Nephron (organoid): ENCODE measurements around the gene SLC25A40.

ENCODE experiments used
- H3K27ac Mint-ChIP-seq, 3 experiments: 2 replicates each; pipeline ENCODE4 v1.8.0; 2020; ENCODE audit warnings: mixed read lengths in 3 of 3, mild to moderate bottlenecking in 2 of 3, moderate library complexity in 1 of 3
- H3K27me3 Mint-ChIP-seq: 2 replicates; pipeline ENCODE4 v1.8.0; 2021; ENCODE audit warnings: low read depth, mild to moderate bottlenecking, moderate library complexity, mixed read lengths
- H3K36me3 Mint-ChIP-seq: 2 replicates; pipeline ENCODE4 v1.8.0; 2020; ENCODE audit warnings: low read depth, mixed read lengths
- H3K4me1 Mint-ChIP-seq: 2 replicates; pipeline ENCODE4 v1.8.0; 2020; ENCODE audit warnings: mixed read lengths
- H3K4me3 Mint-ChIP-seq, 3 experiments: 2 replicates each; pipeline ENCODE4 v1.8.0; 2020; ENCODE audit warnings: mild to moderate bottlenecking in 3 of 3, mixed read lengths in 3 of 3, moderate library complexity in 2 of 3
- H3K9me3 Mint-ChIP-seq: 2 replicates; pipeline ENCODE4 v1.8.0; 2020; ENCODE audit warnings: mixed read lengths
- TF ChIP-seq, protein P1 (sequence below), 3 experiments: fragments of 200-600 bp; sonication (generic); IDR thresholded peaks; one replicate each; pipeline ENCODE4 v1.5.0; 2021; ENCODE audit warnings: antibody characterized with exemption in 3 of 3; ENCODE audit not compliant: unreplicated experiment in 3 of 3

SLC25A40 gene

DNA sequence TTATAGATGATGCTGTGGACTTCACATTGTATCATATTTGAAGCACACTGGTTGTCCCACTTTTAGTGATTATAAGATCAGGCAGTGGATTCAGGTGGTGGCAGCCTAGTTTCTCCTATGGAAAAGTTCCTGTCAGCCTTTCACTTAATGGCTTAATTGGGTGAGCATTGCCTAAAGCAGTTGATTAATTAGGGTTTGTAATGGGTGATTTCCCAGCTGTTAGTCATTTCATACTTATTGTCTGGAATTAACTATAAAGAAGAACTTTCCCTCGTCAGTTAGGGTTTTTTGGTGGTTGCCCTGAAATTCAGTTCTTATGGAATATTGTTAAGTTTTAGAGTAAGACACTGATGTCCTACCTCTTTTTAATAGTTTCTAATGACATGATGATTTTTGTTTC is 78.8 kb downstream of the SLC25A40 start:
- Mint-ChIP-seq H3K36me3 (no peaks in the 10 kb centered on the region), H3K27me3 (no peaks in the 10 kb centered on the region), H3K4me1 (no peaks in the 10 kb centered on the region), H3K4me3 (no peak overlapping the region), H3K9me3 (peaks cover 12% of the 10 kb centered on the region), H3K27ac (no peak overlapping the region)
- TF ChIP-seq, protein P1, sequence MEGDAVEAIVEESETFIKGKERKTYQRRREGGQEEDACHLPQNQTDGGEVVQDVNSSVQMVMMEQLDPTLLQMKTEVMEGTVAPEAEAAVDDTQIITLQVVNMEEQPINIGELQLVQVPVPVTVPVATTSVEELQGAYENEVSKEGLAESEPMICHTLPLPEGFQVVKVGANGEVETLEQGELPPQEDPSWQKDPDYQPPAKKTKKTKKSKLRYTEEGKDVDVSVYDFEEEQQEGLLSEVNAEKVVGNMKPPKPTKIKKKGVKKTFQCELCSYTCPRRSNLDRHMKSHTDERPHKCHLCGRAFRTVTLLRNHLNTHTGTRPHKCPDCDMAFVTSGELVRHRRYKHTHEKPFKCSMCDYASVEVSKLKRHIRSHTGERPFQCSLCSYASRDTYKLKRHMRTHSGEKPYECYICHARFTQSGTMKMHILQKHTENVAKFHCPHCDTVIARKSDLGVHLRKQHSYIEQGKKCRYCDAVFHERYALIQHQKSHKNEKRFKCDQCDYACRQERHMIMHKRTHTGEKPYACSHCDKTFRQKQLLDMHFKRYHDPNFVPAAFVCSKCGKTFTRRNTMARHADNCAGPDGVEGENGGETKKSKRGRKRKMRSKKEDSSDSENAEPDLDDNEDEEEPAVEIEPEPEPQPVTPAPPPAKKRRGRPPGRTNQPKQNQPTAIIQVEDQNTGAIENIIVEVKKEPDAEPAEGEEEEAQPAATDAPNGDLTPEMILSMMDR (IDR thresholded peaks at IDR 0.05; ENCODE audit: unreplicated experiment in 3 of 3) = no peak

DNA sequence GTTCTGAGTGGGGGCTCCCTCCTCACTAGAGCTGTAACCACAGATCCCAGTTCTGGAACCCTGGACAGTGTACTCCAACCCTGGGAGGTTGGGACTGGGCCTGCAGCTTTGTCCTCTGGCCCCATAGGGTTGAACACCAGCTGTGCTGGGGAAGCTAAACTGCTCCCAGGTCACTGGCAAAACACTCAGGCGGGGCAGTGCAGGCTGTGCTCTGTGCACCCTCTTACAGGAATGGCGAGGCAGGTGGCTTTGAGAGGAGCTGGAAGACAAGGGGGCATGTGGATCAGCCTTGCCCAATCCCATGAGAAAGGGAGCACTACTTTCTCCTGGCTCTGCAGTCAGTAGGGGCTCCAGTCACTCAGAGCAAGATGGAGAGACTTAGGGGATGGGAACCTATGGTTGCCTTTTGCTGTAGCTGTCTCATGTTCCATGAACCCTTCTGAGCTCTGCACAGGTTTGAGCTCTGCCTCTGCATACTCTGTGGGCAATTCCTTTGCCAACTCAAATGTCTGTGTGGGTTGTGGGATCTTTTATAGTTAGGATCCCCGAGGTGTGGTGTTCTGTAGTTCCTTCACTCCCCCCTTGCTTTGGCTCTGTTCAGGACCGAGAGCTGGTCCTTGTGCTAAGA is 90.7 kb downstream of the SLC25A40 start:
- Mint-ChIP-seq H3K36me3 (no peaks in the 10 kb centered on the region), H3K27me3 (no peaks in the 10 kb centered on the region), H3K4me1 (no peaks in the 10 kb centered on the region), H3K9me3 (no peaks in the 10 kb centered on the region), H3K27ac (no peak overlapping the region), H3K4me3 (no peak overlapping the region)
- TF ChIP-seq, protein P1 (IDR thresholded peaks at IDR 0.05; ENCODE audit: unreplicated experiment in 3 of 3) = no peak

DNA sequence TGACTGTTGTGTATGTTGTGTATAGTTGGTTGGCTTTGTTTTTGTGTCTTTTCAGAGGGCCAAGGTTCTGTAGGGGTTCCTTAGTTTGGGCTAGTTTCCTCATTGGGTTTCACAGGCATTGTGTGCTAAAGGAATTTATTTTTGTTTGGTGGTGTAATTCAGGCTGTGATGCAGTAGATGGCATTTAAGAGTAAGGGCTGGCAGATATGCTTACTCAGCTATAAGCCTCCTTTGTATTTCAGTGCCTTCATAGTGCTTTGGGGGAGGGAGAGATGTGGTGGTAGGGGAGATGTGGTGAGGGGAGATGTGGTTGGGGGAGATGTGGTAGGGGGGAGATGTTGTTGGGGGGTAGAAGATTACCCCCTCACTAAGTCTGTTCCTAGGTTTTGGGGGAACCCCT is 91.7 kb downstream of the SLC25A40 start:
- Mint-ChIP-seq H3K9me3 (no peaks in the 10 kb centered on the region), H3K27me3 (no peaks in the 10 kb centered on the region), H3K4me1 (no peaks in the 10 kb centered on the region), H3K36me3 (no peaks in the 10 kb centered on the region), H3K4me3 (no peak overlapping the region), H3K27ac (no peak overlapping the region)
- TF ChIP-seq, protein P1 (IDR thresholded peaks at IDR 0.05; ENCODE audit: unreplicated experiment in 3 of 3) = no peak
